ENCODE results near the gene MICALL1.
A peak's percentile ranks its signal among the peaks of the same experiment; 100 is the strongest.

Gene MICALL1

GRCh38 chr22:37925330-37925729 is 19.2 kb downstream of the MICALL1 start:
- Histone ChIP-seq H3K9me3 (ENCODE audit: low read length) (no peaks in the 10 kb centered on the region), H3K9ac (ENCODE audit: low read length) (no peak overlapping the region), H3K27ac (ENCODE audit: low read depth, low read length) (peak overlapping the region; percentile 52), H3K4me1 (ENCODE audit: insufficient read depth, low read length) (peaks cover 20% of the 10 kb centered on the region), H3K4me3 (ENCODE audit: low read depth in 1 of 2, low read length in 2 of 2) (no peak overlapping the region), H3K27me3 (ENCODE audit: control insufficient read depth in 1 of 2, insufficient read depth in 2 of 2, low read length in 2 of 2) (no peaks in the 10 kb centered on the region), H3K36me3 (ENCODE audit: insufficient read depth, low read length) (peaks cover 73% of the 10 kb centered on the region)

GRCh38 chr22:37925767-37926166 is 19.7 kb downstream of the MICALL1 start:
- Histone ChIP-seq H3K9ac (ENCODE audit: low read length) (no peak overlapping the region), H3K4me1 (ENCODE audit: insufficient read depth, low read length) (peaks cover 24% of the 10 kb centered on the region), H3K27ac (ENCODE audit: low read depth, low read length) (no peak overlapping the region), H3K9me3 (ENCODE audit: low read length) (no peaks in the 10 kb centered on the region), H3K4me3 (ENCODE audit: low read depth in 1 of 2, low read length in 2 of 2) (no peak overlapping the region), H3K36me3 (ENCODE audit: insufficient read depth, low read length) (peaks cover 77% of the 10 kb centered on the region), H3K27me3 (ENCODE audit: control insufficient read depth in 1 of 2, insufficient read depth in 2 of 2, low read length in 2 of 2) (no peaks in the 10 kb centered on the region)

GRCh38 chr22:37926358-37926757 is 20.3 kb downstream of the MICALL1 start:
- Histone ChIP-seq H3K27ac (ENCODE audit: low read depth, low read length) (no peak overlapping the region), H3K36me3 (ENCODE audit: insufficient read depth, low read length) (peaks cover 82% of the 10 kb centered on the region), H3K9ac (ENCODE audit: low read length) (no peak overlapping the region), H3K4me3 (ENCODE audit: low read depth in 1 of 2, low read length in 2 of 2) (no peak overlapping the region), H3K4me1 (ENCODE audit: insufficient read depth, low read length) (peaks cover 29% of the 10 kb centered on the region), H3K27me3 (ENCODE audit: control insufficient read depth in 1 of 2, insufficient read depth in 2 of 2, low read length in 2 of 2) (no peaks in the 10 kb centered on the region), H3K9me3 (ENCODE audit: low read length) (no peaks in the 10 kb centered on the region)

- Histone ChIP-seq H3K4me3 (ENCODE audit: low read depth in 1 of 2, low read length in 2 of 2) (no peak overlapping the region), H3K4me1 (ENCODE audit: insufficient read depth, low read length) (peaks cover 33% of the 10 kb centered on the region), H3K27ac (ENCODE audit: low read depth, low read length) (no peak overlapping the region)
Measured at GRCh38 chr22:37926771-37927636, 20.9 kb downstream of the MICALL1 start.

GRCh38 chr22:37927637-37927936 is 21.5 kb downstream of the MICALL1 start:
- H3K9ac ChIP-seq (ENCODE audit: low read length), result no peak overlapping the region
- no peaks in the 10 kb centered on the region for H3K9me3 ChIP-seq (ENCODE audit: low read length)
- no peak overlapping the region for H3K4me3 ChIP-seq (ENCODE audit: low read depth in 1 of 2, low read length in 2 of 2)
- no peaks in the 10 kb centered on the region for H3K27me3 ChIP-seq (ENCODE audit: control insufficient read depth in 1 of 2, insufficient read depth in 2 of 2, low read length in 2 of 2)
- H3K36me3 ChIP-seq (ENCODE audit: insufficient read depth, low read length), result peaks cover 88% of the 10 kb centered on the region
- H3K27ac ChIP-seq (ENCODE audit: low read depth, low read length), result no peak overlapping the region
- H3K4me1 ChIP-seq (ENCODE audit: insufficient read depth, low read length), result peaks cover 39% of the 10 kb centered on the region

More at GRCh38 chr22:37926771-37927636, 20.9 kb downstream of the MICALL1 start:
- Histone ChIP-seq H3K9ac (ENCODE audit: low read length) (no peak overlapping the region), H3K9me3 (ENCODE audit: low read length) (no peaks in the 10 kb centered on the region), H3K27me3 (ENCODE audit: control insufficient read depth in 1 of 2, insufficient read depth in 2 of 2, low read length in 2 of 2) (no peaks in the 10 kb centered on the region), H3K36me3 (ENCODE audit: insufficient read depth, low read length) (peaks cover 82% of the 10 kb centered on the region)

GRCh38 chr22:37929390-37929789 is 23.3 kb downstream of the MICALL1 start:
- Histone ChIP-seq H3K4me3 (ENCODE audit: low read depth in 1 of 2, low read length in 2 of 2) (no peak overlapping the region), H3K4me1 (ENCODE audit: insufficient read depth, low read length) (peaks cover 56% of the 10 kb centered on the region), H3K9me3 (ENCODE audit: low read length) (no peaks in the 10 kb centered on the region), H3K9ac (ENCODE audit: low read length) (no peak overlapping the region), H3K27ac (ENCODE audit: low read depth, low read length) (no peak overlapping the region), H3K36me3 (ENCODE audit: insufficient read depth, low read length) (peaks cover 87% of the 10 kb centered on the region), H3K27me3 (ENCODE audit: control insufficient read depth in 1 of 2, insufficient read depth in 2 of 2, low read length in 2 of 2) (no peaks in the 10 kb centered on the region)

- Histone ChIP-seq H3K36me3 (ENCODE audit: insufficient read depth, low read length) (peaks cover 77% of the 10 kb centered on the region), H3K27ac (ENCODE audit: low read depth, low read length) (peak overlapping the region; percentile 73), H3K9me3 (ENCODE audit: low read length) (no peaks in the 10 kb centered on the region), H3K27me3 (ENCODE audit: control insufficient read depth in 1 of 2, insufficient read depth in 2 of 2, low read length in 2 of 2) (no peaks in the 10 kb centered on the region), H3K4me1 (ENCODE audit: insufficient read depth, low read length) (peaks cover 56% of the 10 kb centered on the region), H3K4me3 (ENCODE audit: low read depth in 1 of 2, low read length in 2 of 2) (no peak overlapping the region), H3K9ac (ENCODE audit: low read length) (no peak overlapping the region)
Measured at GRCh38 chr22:37930270-37930951, 24.3 kb downstream of the MICALL1 start.

- Histone ChIP-seq H3K9ac (ENCODE audit: low read length) (no peak overlapping the region), H3K9me3 (ENCODE audit: low read length) (no peaks in the 10 kb centered on the region), H3K36me3 (ENCODE audit: insufficient read depth, low read length) (peaks cover 73% of the 10 kb centered on the region), H3K27me3 (ENCODE audit: control insufficient read depth in 1 of 2, insufficient read depth in 2 of 2, low read length in 2 of 2) (no peaks in the 10 kb centered on the region), H3K4me1 (ENCODE audit: insufficient read depth, low read length) (peaks cover 56% of the 10 kb centered on the region), H3K27ac (ENCODE audit: low read depth, low read length) (peak overlapping the region; percentile 73), H3K4me3 (ENCODE audit: low read depth in 1 of 2, low read length in 2 of 2) (no peak overlapping the region)
Measured at GRCh38 chr22:37930952-37931440, 24.9 kb downstream of the MICALL1 start.

- Histone ChIP-seq H3K36me3 (ENCODE audit: insufficient read depth, low read length) (peaks cover 71% of the 10 kb centered on the region), H3K4me3 (ENCODE audit: low read depth in 1 of 2, low read length in 2 of 2) (no peak overlapping the region), H3K27me3 (ENCODE audit: control insufficient read depth in 1 of 2, insufficient read depth in 2 of 2, low read length in 2 of 2) (no peaks in the 10 kb centered on the region), H3K9me3 (ENCODE audit: low read length) (no peaks in the 10 kb centered on the region), H3K9ac (ENCODE audit: low read length) (no peak overlapping the region), H3K4me1 (ENCODE audit: insufficient read depth, low read length) (peaks cover 56% of the 10 kb centered on the region), H3K27ac (ENCODE audit: low read depth, low read length) (no peak overlapping the region)
Measured at GRCh38 chr22:37931893-37932389, 25.8 kb downstream of the MICALL1 start.

- Histone ChIP-seq H3K4me1 (ENCODE audit: insufficient read depth, low read length) (peaks cover 56% of the 10 kb centered on the region), H3K36me3 (ENCODE audit: insufficient read depth, low read length) (peaks cover 71% of the 10 kb centered on the region), H3K4me3 (ENCODE audit: low read depth in 1 of 2, low read length in 2 of 2) (no peak overlapping the region), H3K9me3 (ENCODE audit: low read length) (no peaks in the 10 kb centered on the region), H3K27me3 (ENCODE audit: control insufficient read depth in 1 of 2, insufficient read depth in 2 of 2, low read length in 2 of 2) (no peaks in the 10 kb centered on the region), H3K27ac (ENCODE audit: low read depth, low read length) (no peak overlapping the region), H3K9ac (ENCODE audit: low read length) (no peak overlapping the region)
Measured at GRCh38 chr22:37932401-37932800, 26.3 kb downstream of the MICALL1 start.

- peaks cover 74% of the 10 kb centered on the region for H3K36me3 ChIP-seq (ENCODE audit: insufficient read depth, low read length)
- H3K27ac ChIP-seq (ENCODE audit: low read depth, low read length), result peak overlapping the region; percentile 88
- no peak overlapping the region for H3K4me3 ChIP-seq (ENCODE audit: low read depth in 1 of 2, low read length in 2 of 2)
- H3K9me3 ChIP-seq (ENCODE audit: low read length), result no peaks in the 10 kb centered on the region
- no peak overlapping the region for H3K9ac ChIP-seq (ENCODE audit: low read length)
- H3K27me3 ChIP-seq (ENCODE audit: control insufficient read depth in 1 of 2, insufficient read depth in 2 of 2, low read length in 2 of 2), result no peaks in the 10 kb centered on the region
- peaks cover 56% of the 10 kb centered on the region for H3K4me1 ChIP-seq (ENCODE audit: insufficient read depth, low read length)
Measured at GRCh38 chr22:37932821-37933578, 26.9 kb downstream of the MICALL1 start.

All from muscle layer of colon (tissue), 2 donors.